ENCODE data around the gene DCPS. TPM values are rescaled to one million over a fixed set of nuclear protein-coding genes. Genes with fewer than 3 reads are reported as not detected.
"Not testable (repeated sequence)": the region's sequence is repeated elsewhere in the genome, so short reads cannot be mapped to it uniquely, and the experiment has no call there.

The DCPS gene
- total and polyA plus RNA-seq, 2 of the 4 experiments (the other 2 are of a cell fraction), result 19.7 to 34.8 TPM

GRCh38 chr11:126373389-126374066 lies 69.7 kb downstream of the DCPS start:
- H3K36me3 ChIP-seq (ENCODE audit: control insufficient read depth, insufficient read depth, low read length); H3K18ac ChIP-seq (ENCODE audit: low read depth, low read length); H3K27ac ChIP-seq (ENCODE audit: insufficient read depth, low read length); H2AK9ac ChIP-seq (replicated peaks; ENCODE audit: low read depth, low read length, poor library complexity); H2BK120ac ChIP-seq (ENCODE audit: low read depth, low read length); H2BK15ac ChIP-seq (ENCODE audit: low read depth, low read length); H2BK5ac ChIP-seq (ENCODE audit: low read depth, low read length, poor library complexity, severe bottlenecking); H2AFZ ChIP-seq (replicated peaks; ENCODE audit: low read length, poor library complexity); dilution Hi-C loops (cut with HindIII; ENCODE audit: low sequenced_read_pairs, unreplicated experiment); BruUV-seq (replicated peaks); H3K9ac ChIP-seq (ENCODE audit: low read depth, low read length); H4K8ac ChIP-seq (ENCODE audit: low read depth in 2 of 2, low read length in 2 of 2); H4K91ac ChIP-seq (ENCODE audit: insufficient read depth, low read depth, low read length); H4K5ac ChIP-seq (ENCODE audit: low read depth, low read length); in situ Hi-C loops (cut with MboI; ENCODE audit: low sequenced_read_pairs); CTCF ChIA-PET; H3K9me1 ChIP-seq (ENCODE audit: insufficient read depth, low read length); POLR2A ChIA-PET (ENCODE audit: unreplicated experiment); H3K4me1 ChIP-seq (ENCODE audit: control insufficient read depth, insufficient read depth, low read length); H3K14ac ChIP-seq (replicated peaks; ENCODE audit: low read depth, low read length); H3K4ac ChIP-seq (ENCODE audit: low read depth, low read length); H2AK5ac ChIP-seq (ENCODE audit: low read depth, low read length); H3K23ac ChIP-seq (ENCODE audit: low read depth, low read length); H3K27me3 ChIP-seq (ENCODE audit: control insufficient read depth, insufficient read depth, low read length); H3K56ac ChIP-seq (ENCODE audit: extremely low read depth, insufficient read depth, low read length); H2BK20ac ChIP-seq (ENCODE audit: low read depth, low read length); DNase-seq; H3K4me2 ChIP-seq (ENCODE audit: low read depth, low read length); H3K9me3 ChIP-seq (ENCODE audit: control insufficient read depth, insufficient read depth, low read length); intact Hi-C loops (cut with micrococcal nuclease); H4K20me1 ChIP-seq (ENCODE audit: insufficient read depth, low read length); H3K4me3 ChIP-seq (ENCODE audit: insufficient read depth, low read depth, low read length): not testable (repeated sequence)
- WGBS, 2 experiments (ENCODE audit: extremely low coverage in 2 of 2, insufficient read length in 1 of 2), result 61% methylated on average over 3 of the region's 12 CpGs; no CpG with 5 or more reads in 1 of the 2 experiments
- peaks cover 12 to 32% of the 10 kb centered on the region in 2 experiments for H3K79me1 ChIP-seq (ENCODE audit: low read depth in 1 of 2, low read length in 2 of 2)
- ATAC-seq (ENCODE audit: low read depth), result peak; percentile 70

- CTCF ChIA-PET; H3K4me1 ChIP-seq (ENCODE audit: control insufficient read depth, insufficient read depth, low read length): not testable (repeated sequence)
- POLR2A ChIA-PET (ENCODE audit: unreplicated experiment), result interaction anchor here (0.6 kb wide), 1 partner anchor 12 kb away, joined by 5 read pairs; no protein-coding TSS in a partner anchor
These were observed 70.9 kb downstream of the DCPS start for GRCh38 chr11:126374562-126375300.

More at GRCh38 chr11:126374562-126375300, 70.9 kb downstream of the DCPS start:
- H3K56ac ChIP-seq (ENCODE audit: extremely low read depth, insufficient read depth, low read length); DNase-seq; H3K4me2 ChIP-seq (ENCODE audit: low read depth, low read length); intact Hi-C loops (cut with micrococcal nuclease); H3K27me3 ChIP-seq (ENCODE audit: control insufficient read depth, insufficient read depth, low read length); ATAC-seq (ENCODE audit: low read depth); H4K8ac ChIP-seq (ENCODE audit: low read depth in 2 of 2, low read length in 2 of 2); H3K4ac ChIP-seq (ENCODE audit: low read depth, low read length); H2BK20ac ChIP-seq (ENCODE audit: low read depth, low read length); H3K9ac ChIP-seq (ENCODE audit: low read depth, low read length); H2BK120ac ChIP-seq (ENCODE audit: low read depth, low read length); H2AK9ac ChIP-seq (replicated peaks; ENCODE audit: low read depth, low read length, poor library complexity); dilution Hi-C loops (cut with HindIII; ENCODE audit: low sequenced_read_pairs, unreplicated experiment); H3K9me3 ChIP-seq (ENCODE audit: control insufficient read depth, insufficient read depth, low read length); BruUV-seq (replicated peaks); H3K9me1 ChIP-seq (ENCODE audit: insufficient read depth, low read length); H3K23ac ChIP-seq (ENCODE audit: low read depth, low read length); H3K14ac ChIP-seq (replicated peaks; ENCODE audit: low read depth, low read length); H3K27ac ChIP-seq (ENCODE audit: insufficient read depth, low read length); H4K5ac ChIP-seq (ENCODE audit: low read depth, low read length); H3K4me3 ChIP-seq (ENCODE audit: insufficient read depth, low read depth, low read length); H3K18ac ChIP-seq (ENCODE audit: low read depth, low read length); H2BK15ac ChIP-seq (ENCODE audit: low read depth, low read length); in situ Hi-C loops (cut with MboI; ENCODE audit: low sequenced_read_pairs); H2BK5ac ChIP-seq (ENCODE audit: low read depth, low read length, poor library complexity, severe bottlenecking); H2AFZ ChIP-seq (replicated peaks; ENCODE audit: low read length, poor library complexity); H3K36me3 ChIP-seq (ENCODE audit: control insufficient read depth, insufficient read depth, low read length); H4K91ac ChIP-seq (ENCODE audit: insufficient read depth, low read depth, low read length): not testable (repeated sequence)
- Histone ChIP-seq H4K20me1 (ENCODE audit: insufficient read depth, low read length) (peaks cover 15% of the 10 kb centered on the region; the same call in 1 of the 2 replicates), H3K79me1 (ENCODE audit: low read depth in 1 of 2, low read length in 2 of 2) (peaks cover 21 to 38% of the 10 kb centered on the region in 2 experiments), H2AK5ac (ENCODE audit: low read depth, low read length) (peak overlapping the region; percentile 12; the same call in 1 of the 2 replicates)
- WGBS, 2 experiments (ENCODE audit: extremely low coverage in 2 of 2, insufficient read length in 1 of 2), result 88% methylated on average over 8 of the region's 28 CpGs; no CpG with 5 or more reads in 1 of the 2 experiments

Measured in IMR-90 (cell line).